GM10266 (cell line): Measurements from ENCODE around the gene RRP7A.

Experiments
- DNase-seq: peaks from one replicate; pipeline ENCODE4 v3.0.0; 2012; ENCODE audit errors: extremely low spot score
- CTCF ChIP-seq: IDR thresholded peaks from 2 replicates; pipeline ENCODE4 v1.5.1; 2012; ENCODE audit warnings: mild to moderate bottlenecking, low read depth; ENCODE audit not compliant: control insufficient read depth, insufficient read depth; ENCODE audit errors: missing control alignments

Gene RRP7A

DNA sequence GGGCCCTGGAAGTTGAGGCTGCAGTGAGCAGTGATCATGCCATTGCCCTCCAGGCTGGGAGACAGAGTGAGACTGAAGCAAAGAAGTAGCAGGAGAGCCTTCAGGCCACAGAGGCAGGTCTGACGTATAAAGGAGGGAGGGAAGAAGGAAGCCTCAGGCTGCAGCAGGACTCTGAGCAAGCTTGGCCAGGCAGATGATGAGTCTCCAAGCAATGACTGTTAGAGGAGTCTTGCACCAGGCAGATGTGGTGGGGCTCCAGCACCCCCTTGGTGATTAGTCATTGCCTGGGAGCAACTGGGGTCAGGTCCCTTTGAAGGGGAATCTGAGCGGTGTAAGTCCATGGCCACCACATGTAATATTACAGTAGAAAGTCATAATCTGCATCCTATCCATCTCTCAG lies 50.8 kb downstream of the RRP7A start:
- no peak for DNase-seq
- TF ChIP-seq CTCF = no peak

- no peak for TF ChIP-seq CTCF
- DNase-seq = no peak
These were observed 57.6 kb downstream of the RRP7A start for GRCh38 chr22:42462016-42462415.

- no peak for TF ChIP-seq CTCF
- no peak for DNase-seq
These were observed 58.1 kb downstream of the RRP7A start for GRCh38 chr22:42461511-42461910.
